ENCODE measurements around the gene OR6F1.

- TF ChIP-seq EP300 (IDR thresholded peaks at IDR 0.05; ENCODE audit: borderline replicate concordance in 1 of 2, low read depth in 1 of 2, low read length in 1 of 2) (no peak), GABPA (IDR thresholded peaks at IDR 0.05; ENCODE audit: low read depth) (no peak), CTCF (IDR thresholded peaks at IDR 0.05) (no peak)
These were observed 36.3 kb downstream of the OR6F1 start for GRCh38 chr1:247680171-247680570.
